ENCODE data around the gene ZBED3. TPM values are rescaled to one million over a fixed set of nuclear protein-coding genes. Genes with fewer than 3 reads are reported as not detected.
"Not testable (repeated sequence)": the region's sequence is repeated elsewhere in the genome, so short reads cannot be mapped to it uniquely, and the experiment has no call there.

ZBED3 gene
- total RNA-seq, 4 donors from 2014 or later, result 0.53 to 1.2 (median 0.94) TPM

DNA sequence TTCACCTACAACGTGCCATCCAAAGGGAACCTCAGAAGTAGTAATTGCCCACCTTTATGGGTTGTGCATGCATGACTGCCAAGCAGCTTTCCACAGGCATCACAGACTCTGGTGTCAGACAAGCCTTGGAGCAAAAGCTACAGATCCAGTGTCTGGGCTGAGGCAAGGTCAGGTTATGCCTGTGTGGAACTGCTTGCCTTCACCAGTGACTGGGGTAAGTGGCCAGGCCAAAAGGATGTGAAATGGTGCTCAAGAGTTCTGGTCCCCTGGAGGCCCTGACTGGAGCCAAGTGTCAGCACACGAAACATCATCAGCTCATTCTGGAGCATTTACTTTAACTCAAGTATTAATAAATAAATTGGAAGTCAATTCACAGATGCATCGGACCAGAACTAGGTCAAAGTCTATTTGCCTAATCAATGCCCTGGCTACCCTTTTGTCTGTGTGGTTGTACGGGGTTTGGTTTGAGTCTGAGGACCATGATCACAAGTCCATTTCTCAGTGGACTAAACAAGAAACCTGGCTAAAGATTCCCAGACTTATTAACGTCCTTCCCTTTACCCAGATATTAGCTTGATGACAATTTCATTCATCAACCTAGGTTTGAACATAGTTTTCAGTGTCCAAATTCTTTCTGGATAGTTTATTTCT, 41.5 kb upstream of the ZBED3 start:
- Histone ChIP-seq H3K27me3 (no peaks in the 10 kb centered on the region), H3K4me1 (peaks cover 0 to 9% of the 10 kb centered on the region in 2 donors), H3K27ac (no peak overlapping the region), H3K9me3 (no peaks in the 10 kb centered on the region), H3K36me3 (no peaks in the 10 kb centered on the region), H3K4me3 (no peak overlapping the region)
- no peak for TF ChIP-seq POLR2A (IDR thresholded peaks at IDR 0.05)
- TF ChIP-seq, protein P1, sequence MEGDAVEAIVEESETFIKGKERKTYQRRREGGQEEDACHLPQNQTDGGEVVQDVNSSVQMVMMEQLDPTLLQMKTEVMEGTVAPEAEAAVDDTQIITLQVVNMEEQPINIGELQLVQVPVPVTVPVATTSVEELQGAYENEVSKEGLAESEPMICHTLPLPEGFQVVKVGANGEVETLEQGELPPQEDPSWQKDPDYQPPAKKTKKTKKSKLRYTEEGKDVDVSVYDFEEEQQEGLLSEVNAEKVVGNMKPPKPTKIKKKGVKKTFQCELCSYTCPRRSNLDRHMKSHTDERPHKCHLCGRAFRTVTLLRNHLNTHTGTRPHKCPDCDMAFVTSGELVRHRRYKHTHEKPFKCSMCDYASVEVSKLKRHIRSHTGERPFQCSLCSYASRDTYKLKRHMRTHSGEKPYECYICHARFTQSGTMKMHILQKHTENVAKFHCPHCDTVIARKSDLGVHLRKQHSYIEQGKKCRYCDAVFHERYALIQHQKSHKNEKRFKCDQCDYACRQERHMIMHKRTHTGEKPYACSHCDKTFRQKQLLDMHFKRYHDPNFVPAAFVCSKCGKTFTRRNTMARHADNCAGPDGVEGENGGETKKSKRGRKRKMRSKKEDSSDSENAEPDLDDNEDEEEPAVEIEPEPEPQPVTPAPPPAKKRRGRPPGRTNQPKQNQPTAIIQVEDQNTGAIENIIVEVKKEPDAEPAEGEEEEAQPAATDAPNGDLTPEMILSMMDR (IDR thresholded peaks at IDR 0.05 in 4 of 5, conservative IDR thresholded peaks at IDR 0.05 in 1 of 5), result no peak
- ATAC-seq (no peak), DNase-seq (no peak)
- intact Hi-C loops (cut with DNase I; ENCODE audit: low total_unique reads) (no loop called here), in situ Hi-C loops (cut with MboI; ENCODE audit: low sequenced_read_pairs in 4 of 4) (loop anchor here in 1 of 4 donors (25.0 kb wide), 1 partner anchor 359 kb away; the partner anchor contains the start of gene WDR41)

DNA sequence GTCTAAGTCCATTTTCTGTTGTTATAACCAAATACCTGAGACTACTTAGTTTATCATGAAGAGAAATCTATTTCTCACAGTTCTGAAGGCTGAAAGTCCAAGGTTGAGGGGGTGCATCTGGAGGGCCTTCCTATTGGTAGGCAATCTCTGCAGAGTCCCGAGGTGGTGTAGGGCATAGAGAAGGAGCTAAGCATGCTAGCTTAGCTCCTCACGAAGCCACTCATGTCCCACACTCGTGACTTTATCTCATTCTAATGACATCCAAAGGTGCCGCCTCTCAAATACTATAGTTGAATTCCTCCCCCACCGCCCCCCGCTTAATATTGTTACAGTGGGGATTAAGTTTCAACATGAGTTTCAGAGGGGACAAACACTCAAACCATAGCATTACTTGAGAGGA, 36.0 kb upstream of the ZBED3 start:
- DNase-seq (no peak), ATAC-seq (no peak)
- TF ChIP-seq POLR2A (IDR thresholded peaks at IDR 0.05), result no peak
- TF ChIP-seq, protein P1 (IDR thresholded peaks at IDR 0.05 in 4 of 5, conservative IDR thresholded peaks at IDR 0.05 in 1 of 5), result no peak
- intact Hi-C loops (cut with DNase I; ENCODE audit: low total_unique reads), result no loop called here
- Histone ChIP-seq H3K4me3 (no peak overlapping the region), H3K9me3 (no peaks in the 10 kb centered on the region), H3K27me3 (no peaks in the 10 kb centered on the region), H3K4me1 (no peaks in the 10 kb centered on the region), H3K27ac (no peak overlapping the region), H3K36me3 (no peaks in the 10 kb centered on the region)
- in situ Hi-C loops (cut with MboI; ENCODE audit: low sequenced_read_pairs in 4 of 4), result no loop called here

DNA sequence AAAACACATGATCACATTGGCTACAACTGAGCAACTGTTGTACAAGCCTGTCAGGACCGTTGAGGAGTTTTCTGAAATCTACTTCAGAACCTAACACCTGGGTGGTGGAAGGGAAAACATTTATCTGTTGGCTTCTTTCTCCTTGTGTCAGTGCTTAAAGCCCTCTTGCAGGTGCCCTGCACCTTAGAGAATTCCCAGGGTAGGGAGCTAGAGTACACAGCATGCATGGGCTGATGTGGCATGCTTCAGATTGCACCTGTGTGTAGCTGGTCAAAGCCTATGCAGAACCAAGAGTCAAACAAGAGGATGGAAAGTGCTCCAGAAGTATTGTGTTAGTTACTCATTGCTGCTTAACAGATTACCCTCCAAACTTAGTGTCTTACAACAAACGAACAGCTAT, 33.6 kb upstream of the ZBED3 start:
- ATAC-seq, result no peak
- no peak overlapping the region for H3K27ac ChIP-seq
- H3K4me3 ChIP-seq, result no peak overlapping the region
- no peak for DNase-seq
- no peaks in the 10 kb centered on the region for H3K9me3 ChIP-seq
- no peaks in the 10 kb centered on the region for H3K27me3 ChIP-seq
- no peaks in the 10 kb centered on the region for H3K4me1 ChIP-seq
- H3K36me3 ChIP-seq, result no peaks in the 10 kb centered on the region
- intact Hi-C loops (cut with DNase I; ENCODE audit: low total_unique reads), result no loop called here
- TF ChIP-seq, protein P1 (IDR thresholded peaks at IDR 0.05 in 4 of 5, conservative IDR thresholded peaks at IDR 0.05 in 1 of 5), result no peak
- no peak for TF ChIP-seq POLR2A (IDR thresholded peaks at IDR 0.05)
- in situ Hi-C loops (cut with MboI; ENCODE audit: low sequenced_read_pairs in 4 of 4), result no loop called here

DNA sequence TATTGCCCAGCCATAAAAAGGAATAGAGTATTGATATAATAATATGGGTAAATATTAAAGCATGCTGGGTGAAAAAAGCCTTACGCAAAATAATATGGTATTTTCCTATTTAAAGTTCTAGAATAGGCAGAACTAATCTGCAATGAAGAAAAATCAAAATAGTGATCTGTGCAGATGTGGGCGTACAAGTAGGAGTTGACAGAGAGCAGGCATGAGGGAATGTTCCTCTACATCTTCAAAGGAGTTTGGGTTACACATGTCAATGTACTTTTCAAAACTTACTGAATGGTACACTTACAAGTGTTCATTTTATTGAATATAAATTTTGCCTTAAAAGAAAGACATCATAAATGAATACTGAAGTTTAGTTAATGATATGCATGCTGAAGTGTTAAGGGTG, 33.0 kb upstream of the ZBED3 start:
- TF ChIP-seq, protein P1 (IDR thresholded peaks at IDR 0.05 in 4 of 5, conservative IDR thresholded peaks at IDR 0.05 in 1 of 5), result no peak
- TF ChIP-seq POLR2A (IDR thresholded peaks at IDR 0.05), result no peak
- H3K27me3 ChIP-seq, result no peaks in the 10 kb centered on the region
- no peaks in the 10 kb centered on the region for H3K4me1 ChIP-seq
- no peak for DNase-seq
- no peak for ATAC-seq
- no peaks in the 10 kb centered on the region for H3K36me3 ChIP-seq
- in situ Hi-C loops (cut with MboI; ENCODE audit: low sequenced_read_pairs in 4 of 4), result no loop called here
- no peak overlapping the region for H3K4me3 ChIP-seq
- intact Hi-C loops (cut with DNase I; ENCODE audit: low total_unique reads), result no loop called here
- H3K9me3 ChIP-seq, result no peaks in the 10 kb centered on the region
- H3K27ac ChIP-seq, result no peak overlapping the region

DNA sequence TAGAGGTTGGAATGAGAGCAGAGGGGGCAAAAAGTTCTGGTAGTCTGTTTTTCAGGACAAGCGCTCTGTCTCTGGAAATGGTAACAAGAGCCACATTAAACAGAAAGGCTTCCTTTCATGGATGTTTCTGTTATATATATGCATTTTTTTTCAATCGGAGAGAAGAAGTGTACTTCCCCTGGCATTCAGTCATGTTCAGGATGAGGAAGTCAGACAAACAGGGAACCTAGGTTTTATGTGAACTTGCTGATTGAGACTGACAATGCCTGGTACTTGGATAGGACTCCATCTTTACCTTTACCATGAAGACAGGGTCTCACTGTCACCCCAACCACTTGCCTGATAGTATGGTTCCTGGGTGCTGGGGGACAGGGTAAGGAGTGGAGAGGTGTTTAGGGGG, 30.1 kb upstream of the ZBED3 start:
- H3K4me1 ChIP-seq, result no peaks in the 10 kb centered on the region
- in situ Hi-C loops (cut with MboI; ENCODE audit: low sequenced_read_pairs in 4 of 4) (no loop called here), intact Hi-C loops (cut with DNase I; ENCODE audit: low total_unique reads) (no loop called here)
- H3K36me3 ChIP-seq, result no peaks in the 10 kb centered on the region
- ATAC-seq (no peak), DNase-seq (no peak)
- H3K4me3 ChIP-seq, result no peak overlapping the region
- no peaks in the 10 kb centered on the region for H3K9me3 ChIP-seq
- TF ChIP-seq POLR2A (IDR thresholded peaks at IDR 0.05), result no peak
- TF ChIP-seq, protein P1 (IDR thresholded peaks at IDR 0.05 in 4 of 5, conservative IDR thresholded peaks at IDR 0.05 in 1 of 5), result no peak
- no peak overlapping the region for H3K27ac ChIP-seq
- no peaks in the 10 kb centered on the region for H3K27me3 ChIP-seq

DNA sequence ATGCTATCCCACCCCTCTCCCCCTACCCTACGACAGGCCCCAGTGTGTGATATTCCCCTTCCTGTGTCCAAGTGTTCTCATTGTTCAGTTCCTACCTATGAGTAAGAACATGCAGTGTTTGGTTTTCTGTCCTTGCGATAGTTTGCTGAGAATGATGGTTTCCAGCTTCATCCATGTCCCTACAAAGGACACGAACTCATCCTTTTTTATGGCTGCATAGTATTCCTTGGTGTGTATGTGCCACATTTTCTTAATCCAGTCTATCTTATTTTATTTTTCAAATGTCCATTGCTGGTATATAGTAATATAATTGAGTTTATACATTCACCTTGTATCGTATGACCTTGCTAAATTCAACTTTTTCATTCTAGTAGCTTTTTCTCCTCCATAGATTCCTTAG, 19.9 kb upstream of the ZBED3 start:
- H3K9me3 ChIP-seq; ATAC-seq; DNase-seq; H3K4me1 ChIP-seq; H3K36me3 ChIP-seq; H3K27ac ChIP-seq; H3K27me3 ChIP-seq; in situ Hi-C loops (cut with MboI; ENCODE audit: low sequenced_read_pairs in 4 of 4); H3K4me3 ChIP-seq; intact Hi-C loops (cut with DNase I; ENCODE audit: low total_unique reads): not testable (repeated sequence)

All from gastrocnemius medialis (tissue), 4 donors.